GM19372 (cell line): ENCODE data around the gene PLCG1.
A peak's percentile ranks its signal among the peaks of the same experiment; 100 is the strongest.
"Not testable (repeated sequence)": the region's sequence is repeated elsewhere in the genome, so short reads cannot be mapped to it uniquely, and the experiment has no call there.

Experiments used
- ATAC-seq: cut with Tn5 transposase; IDR thresholded peaks from one replicate; pipeline ENCODE4 v1.9.1; 2021; ENCODE audit warnings: mild to moderate bottlenecking, low read depth, moderate library complexity; ENCODE audit not compliant: unreplicated experiment

The PLCG1 gene

DNA sequence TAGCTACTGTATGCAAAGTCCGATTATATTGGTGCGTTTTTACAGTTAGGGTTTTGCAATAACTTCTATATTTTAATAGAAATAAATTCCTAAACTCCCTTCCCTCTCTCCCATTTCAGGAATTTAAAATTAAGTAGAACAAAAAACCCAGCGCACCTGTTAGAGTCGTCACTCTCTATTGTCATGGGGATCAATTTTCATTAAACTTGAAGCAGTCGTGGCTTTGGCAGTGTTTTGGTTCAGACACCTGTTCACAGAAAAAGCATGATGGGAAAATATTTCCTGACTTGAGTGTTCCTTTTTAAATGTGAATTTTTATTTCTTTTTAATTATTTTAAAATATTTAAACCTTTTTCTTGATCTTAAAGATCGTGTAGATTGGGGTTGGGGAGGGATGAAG lies 13.7 kb upstream of the PLCG1 start:
- no peak for ATAC-seq

DNA sequence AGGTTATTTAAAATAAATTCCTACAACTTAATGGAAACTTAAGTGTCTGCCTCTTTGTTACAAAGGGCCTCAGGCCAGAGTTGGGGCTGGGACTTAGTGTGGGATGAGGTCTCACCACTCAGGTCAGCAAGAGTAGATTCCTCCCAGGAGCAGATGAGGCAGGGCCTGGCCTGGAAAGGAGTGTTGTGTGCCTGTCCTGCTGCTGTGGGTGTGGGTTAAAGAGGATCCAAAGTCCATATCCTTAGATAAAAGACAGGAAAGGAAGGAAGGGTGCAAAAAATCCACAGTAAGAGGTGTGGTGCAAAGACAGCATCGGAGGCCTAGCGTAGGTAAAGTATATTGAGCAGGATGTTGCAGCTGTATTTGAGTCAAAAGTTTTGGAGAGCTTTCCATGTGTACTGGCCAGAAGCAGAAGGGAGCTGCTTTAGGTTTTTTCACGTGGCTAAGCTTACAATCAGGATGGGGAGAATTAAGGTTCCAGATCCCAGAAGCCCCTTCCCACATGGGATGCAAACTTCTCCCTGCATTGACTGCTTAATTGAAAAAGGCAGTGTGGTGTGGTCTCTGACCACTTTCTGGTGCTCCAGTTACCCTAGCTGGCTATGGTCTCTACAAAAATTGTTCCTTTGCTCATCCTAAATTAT lies 12.8 kb upstream of the PLCG1 start:
- no peak for ATAC-seq

DNA sequence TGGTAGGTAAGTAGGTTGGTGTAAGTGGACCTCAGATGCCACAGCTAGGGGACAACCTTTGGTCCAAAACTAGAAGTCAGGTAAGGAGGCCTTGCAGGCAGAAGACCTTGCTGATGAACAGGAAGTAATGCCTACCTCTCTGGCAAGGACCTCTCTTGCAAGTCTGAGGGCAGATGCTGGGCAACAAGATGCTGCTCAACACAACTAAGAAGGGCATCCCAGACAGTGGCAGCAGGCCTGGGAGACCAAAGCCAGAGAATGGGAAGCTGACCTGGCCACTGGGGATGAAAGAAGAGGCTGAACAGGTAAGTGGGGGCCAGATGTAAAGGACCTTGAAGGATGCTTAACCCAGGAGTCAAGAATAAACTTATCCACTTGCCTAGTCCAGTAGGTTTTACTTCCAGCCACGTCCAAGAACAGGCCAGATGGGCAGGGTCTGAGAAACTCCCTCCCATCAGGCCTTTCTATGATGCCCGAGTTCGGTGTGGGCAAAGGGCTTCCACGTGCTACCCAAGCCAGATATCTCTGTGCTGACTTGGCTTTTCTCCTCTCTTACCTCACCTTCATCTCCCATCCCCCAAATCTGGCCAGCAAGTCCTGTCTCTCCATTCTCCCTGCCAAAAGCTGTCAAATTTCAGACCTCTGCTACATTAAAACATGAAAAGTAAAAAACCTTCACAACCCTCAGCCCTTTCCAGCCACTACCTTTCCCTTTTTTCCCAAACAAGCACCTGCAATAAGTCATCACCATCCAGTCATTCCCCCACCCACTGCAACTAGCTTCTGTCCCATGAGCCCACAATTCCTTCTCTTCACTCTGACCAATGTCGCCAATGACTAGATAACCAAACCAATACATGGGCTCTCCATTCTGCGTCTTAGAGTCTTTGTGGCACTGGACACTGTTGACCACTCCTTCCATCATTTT lies 11.5 kb upstream of the PLCG1 start:
- ATAC-seq: no peak

DNA sequence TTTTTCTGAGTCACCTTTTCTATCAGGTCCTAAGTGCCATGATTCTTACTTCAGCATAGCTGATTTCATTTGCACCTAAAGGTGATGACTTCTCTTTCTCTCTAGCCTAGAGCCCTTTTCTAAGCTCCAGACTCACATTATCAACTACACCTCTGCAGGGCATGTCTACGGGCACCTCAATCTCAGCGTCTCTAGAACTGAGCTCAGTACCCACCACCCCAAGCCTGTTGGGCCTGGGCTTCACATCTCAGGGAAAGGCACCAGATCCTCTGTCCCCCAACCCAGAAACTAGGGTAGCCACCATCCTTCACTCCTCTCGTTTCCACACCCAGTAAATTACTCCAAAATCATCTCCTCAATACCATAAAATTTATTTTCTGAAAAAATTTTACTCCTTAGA lies 10.6 kb upstream of the PLCG1 start:
- no peak for ATAC-seq

DNA sequence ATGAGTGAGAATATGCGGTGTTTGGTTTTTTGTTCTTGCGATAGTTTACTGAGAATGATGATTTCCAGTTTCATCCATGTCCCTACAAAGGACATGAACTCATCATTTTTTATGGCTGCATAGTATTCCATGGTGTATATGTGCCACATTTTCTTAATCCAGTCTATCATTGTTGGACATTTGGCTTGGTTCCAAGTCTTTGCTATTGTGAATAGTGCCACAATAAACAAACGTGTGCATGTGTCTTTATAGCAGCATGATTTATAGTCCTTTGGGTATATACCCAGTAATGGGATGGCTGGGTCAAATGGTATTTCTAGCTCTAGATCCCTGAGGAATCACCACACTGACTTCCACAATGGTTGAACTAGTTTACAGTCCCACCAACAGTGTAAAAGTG lies 9.0 kb upstream of the PLCG1 start:
- ATAC-seq: not testable (repeated sequence)

DNA sequence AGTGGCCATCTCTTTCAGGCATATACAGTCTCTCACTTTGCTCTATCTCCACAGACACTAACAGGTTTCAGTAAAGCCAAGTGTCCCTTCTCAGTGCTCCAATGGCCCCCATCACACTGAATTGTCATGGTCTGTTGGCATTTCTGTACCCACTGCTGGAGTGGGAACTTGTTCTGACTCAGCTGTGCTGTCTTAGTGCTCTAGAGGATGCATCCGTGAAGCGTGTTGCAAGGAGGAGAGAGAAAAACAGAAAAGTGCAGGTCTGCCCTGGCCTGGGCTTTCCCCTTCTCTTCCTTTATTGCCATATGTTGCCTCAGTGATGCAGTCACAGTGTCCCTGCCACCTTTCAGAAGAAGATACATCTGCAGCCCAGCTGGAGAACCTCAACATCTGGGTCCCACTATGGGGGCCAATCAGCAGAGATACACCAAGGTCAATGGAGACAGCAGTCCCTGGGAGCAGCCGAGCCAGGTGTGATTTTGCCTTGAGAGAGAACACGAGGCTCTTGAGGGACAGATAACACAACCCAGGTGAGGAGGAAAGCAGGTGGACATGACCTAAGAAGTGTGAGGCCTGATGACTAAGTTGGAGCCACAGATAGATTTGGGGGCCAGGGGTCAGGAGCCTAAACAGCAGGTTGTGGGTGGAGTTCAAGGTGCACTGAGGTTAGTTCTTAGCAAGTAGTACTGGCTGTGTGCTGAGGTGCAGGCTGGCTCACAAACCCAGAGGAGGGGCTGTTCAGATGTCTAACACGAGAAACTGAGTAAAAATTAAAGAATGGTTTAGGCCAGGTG lies 5.6 kb upstream of the PLCG1 start:
- ATAC-seq: no peak

DNA sequence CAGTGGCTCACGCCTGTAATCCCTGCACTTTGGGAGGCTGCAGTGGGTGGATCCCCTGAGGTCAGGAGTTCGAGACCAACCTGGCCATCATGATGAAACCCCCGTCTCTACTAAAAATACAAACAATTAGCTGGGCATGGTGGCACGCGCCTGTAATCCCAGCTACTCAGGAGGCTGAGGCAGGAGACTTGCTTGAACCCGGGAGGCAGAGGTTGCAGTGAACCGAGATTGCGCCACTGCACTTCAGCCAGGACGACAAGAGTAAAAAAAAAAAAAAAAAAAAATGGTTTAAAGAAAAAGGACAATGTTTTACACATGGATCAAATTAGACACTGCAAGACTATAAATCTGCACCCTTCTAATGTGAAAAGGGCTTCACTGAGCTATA lies 5.0 kb upstream of the PLCG1 start:
- ATAC-seq: not testable (repeated sequence)

DNA sequence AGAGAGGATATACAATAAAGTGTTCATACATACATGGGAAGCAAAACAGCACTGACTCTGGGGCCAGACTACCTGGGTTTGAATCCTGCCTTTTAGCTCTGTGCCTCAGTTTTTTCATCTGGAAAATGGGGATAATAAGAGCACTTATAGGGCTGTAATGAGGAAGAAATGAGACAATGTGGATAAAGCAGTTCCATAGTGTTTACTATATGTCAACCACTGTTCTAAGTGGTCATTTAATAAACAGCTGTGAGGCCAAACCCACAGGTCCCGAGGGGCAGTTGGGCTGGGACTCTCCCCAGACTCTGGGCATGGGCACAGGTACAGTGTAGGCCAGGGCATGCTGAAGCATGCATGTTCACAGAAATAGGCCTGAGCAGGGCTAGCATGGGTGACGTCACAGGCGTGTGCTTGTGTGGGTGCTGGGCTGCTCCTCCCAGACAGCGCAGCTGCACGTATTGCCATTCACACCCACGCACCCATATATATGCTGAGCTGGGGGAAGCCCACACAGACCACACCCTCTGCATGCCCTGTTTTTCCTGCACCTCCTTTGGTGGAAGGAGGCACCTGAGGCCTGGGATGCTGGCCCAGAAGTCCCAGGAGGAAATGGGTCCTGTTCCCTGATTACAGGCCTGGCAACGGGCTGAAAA lies 3.5 kb upstream of the PLCG1 start:
- ATAC-seq: peak; percentile 33

DNA sequence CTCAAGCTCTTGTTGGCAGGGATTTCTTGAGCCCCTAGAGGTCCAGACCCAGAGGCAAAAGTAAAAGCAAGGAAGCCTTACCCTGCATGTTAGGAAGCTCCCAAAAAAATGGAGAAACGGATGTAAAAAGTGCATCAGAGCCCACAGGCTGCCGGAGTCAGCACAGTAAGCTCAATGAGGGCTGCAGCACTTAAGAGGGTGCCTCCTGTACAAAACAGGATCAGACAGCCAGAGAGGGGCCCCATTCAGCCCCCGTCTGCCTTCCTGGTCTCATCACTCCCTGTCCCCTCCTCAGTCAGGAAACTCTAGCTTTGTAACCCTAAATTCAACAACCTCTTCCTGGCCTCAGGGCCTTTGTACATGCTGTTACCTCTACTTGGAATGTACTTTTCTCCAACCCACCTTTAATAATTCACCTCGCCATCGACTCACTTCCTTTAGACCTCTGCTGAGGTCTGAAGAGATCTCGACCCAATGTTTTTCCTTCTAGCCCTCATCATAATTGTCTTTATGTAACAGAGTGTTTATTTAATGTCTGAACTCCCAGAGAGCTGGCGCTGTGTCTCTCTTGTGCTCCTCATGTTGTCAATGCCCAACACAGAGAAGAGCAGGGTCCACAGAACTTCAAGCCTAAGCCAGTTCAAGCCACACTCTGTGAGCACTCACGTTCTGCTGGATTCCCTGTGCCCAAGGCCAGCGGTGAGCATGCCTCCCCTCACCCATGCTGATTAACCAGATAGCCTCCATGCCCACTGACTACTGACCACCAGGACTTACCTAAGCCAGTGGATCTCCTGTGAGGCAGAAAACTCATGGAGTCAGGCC lies 2.8 kb upstream of the PLCG1 start:
- no peak for ATAC-seq

DNA sequence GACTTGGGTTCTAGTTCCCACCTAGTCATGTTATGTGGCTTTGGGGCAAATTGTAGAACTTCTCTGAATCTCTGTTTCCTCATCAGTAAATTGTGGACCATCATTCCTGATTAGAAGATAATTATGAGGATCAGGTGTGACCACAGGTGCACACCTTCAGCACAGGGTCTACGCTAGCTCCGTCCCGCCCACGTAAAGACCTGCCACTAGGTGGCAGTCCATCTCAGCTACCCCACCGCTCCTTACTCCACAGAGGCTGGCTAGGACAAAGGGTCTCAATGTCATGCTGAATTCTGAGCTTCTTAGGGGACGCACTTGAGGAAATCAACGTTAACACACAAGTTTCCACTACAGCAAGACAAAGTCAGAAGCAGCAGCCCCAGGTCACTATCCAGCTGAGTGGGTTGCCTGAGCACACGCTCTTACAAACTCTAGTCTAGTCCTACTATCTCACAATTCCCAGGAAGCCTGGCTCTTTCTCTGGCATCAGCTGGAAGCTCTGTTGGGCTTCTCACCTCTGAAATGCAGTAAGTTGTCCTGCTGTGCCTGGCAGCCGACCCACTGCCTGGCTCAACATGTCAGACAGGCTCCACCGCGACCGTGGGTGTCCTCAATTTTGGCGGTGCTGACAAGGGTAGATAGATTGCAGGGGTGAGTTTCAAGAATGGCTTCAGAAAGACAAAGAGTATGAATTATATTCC lies 2.0 kb upstream of the PLCG1 start:
- no peak for ATAC-seq

DNA sequence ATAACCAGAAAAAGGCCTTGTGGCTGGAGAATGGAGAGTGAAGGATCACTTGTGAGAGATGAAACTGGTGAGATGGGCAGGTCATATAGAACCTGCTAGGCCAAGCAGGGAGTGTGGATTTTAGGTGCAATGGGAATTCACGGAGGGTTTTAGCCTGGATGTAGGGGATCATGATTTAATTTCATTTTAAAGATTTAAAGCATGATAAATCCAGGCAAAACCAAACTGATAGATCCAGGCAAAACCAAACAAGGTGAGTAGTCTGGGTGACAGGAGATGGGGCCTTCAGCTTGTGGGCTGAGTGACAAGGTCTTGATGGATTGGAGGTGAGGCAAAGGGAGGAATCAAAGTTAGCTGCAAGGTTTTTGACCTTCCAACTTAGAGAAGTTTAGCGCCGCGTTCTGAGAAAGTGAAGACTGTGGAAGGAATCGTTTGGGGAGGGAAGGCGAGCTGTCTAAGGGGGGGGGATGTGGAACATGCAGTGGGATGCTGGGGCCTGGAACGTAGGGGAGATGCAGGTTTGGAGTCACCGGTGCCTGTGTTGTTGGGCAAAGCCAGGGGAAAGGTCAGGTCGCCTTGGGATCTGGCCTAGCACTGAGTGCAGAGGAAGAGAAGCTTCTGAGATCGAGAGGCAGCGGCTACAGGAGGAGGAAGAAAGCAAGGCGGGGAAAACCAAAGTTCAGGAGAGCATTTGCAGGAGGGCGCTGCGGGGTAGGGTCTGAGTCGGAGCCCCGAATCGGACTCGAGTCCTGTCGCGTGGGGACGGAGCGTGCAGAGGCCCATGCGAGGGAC lies 1.3 kb upstream of the PLCG1 start:
- ATAC-seq: no peak

DNA sequence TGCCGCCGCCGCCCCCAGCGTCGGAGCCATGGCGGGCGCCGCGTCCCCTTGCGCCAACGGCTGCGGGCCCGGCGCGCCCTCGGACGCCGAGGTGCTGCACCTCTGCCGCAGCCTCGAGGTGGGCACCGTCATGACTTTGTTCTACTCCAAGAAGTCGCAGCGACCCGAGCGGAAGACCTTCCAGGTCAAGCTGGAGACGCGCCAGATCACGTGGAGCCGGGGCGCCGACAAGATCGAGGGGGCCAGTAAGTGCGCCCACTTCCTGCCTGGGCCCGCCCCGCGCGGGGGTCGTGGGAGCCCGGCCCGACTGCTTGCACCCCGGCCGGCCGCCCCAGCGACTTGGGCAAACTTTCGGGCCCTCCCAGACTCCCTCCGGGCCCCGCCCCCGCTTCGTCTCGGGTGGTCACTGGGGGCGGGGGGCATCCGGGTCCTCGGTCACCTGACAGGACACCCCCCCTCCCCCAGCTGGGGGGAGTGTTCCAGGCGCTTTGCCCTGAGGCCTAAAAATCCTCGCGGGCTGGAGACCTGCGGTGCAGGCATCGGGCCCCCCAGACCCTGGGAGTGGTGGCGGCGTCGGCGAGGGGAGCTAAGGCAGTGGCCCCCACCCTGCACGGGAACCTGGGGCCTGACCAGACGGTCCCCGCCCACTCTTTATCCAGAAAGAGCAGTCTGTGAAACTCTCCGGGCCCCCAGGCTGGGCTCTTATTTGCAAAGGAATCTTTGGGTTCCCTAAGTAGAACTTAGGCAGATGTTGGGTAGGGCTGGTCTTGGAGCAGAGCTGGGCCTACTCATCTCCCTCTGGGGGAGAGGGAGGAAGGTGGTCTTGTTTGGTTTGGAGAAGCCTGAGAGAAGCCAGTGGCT lies 501 bp downstream of the PLCG1 start:
- peak; percentile 14 for ATAC-seq

DNA sequence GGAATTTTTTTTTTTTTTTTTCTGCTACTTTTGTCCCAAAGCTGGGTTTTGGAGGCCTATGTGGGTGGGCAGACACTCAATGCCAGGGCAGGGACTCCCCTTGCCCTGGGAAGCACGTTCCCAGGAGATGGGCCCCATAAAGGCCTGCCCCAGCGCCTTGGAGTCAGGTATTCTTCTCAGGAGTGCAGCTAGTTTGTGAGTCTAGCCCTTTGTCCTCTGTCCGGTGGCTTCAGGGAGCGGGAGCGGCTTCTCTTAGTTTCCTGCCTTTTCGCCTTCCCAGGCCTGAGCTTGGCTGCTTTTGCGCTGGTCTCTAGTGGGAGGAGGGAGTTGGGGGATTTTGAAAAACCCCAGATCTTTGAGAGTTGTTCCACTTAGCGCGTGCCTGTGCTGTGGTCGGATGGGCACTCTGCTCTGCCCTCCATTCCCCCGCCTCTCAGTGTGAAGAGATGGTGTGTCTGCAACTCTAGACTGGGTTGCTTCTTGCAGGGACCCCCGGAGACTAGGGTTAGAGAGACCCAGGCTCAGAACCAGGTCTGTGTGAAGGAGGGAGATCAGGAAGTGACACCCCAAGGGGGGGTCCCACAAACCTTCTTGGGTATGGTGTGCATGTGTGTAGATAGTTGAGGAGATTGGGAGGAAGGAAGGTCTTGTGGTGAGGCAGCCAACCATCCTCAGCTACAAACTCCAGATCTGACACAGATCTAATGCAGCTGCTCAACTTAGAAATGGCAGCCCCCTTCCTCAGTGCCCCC lies 1.3 kb downstream of the PLCG1 start:
- no peak for ATAC-seq

DNA sequence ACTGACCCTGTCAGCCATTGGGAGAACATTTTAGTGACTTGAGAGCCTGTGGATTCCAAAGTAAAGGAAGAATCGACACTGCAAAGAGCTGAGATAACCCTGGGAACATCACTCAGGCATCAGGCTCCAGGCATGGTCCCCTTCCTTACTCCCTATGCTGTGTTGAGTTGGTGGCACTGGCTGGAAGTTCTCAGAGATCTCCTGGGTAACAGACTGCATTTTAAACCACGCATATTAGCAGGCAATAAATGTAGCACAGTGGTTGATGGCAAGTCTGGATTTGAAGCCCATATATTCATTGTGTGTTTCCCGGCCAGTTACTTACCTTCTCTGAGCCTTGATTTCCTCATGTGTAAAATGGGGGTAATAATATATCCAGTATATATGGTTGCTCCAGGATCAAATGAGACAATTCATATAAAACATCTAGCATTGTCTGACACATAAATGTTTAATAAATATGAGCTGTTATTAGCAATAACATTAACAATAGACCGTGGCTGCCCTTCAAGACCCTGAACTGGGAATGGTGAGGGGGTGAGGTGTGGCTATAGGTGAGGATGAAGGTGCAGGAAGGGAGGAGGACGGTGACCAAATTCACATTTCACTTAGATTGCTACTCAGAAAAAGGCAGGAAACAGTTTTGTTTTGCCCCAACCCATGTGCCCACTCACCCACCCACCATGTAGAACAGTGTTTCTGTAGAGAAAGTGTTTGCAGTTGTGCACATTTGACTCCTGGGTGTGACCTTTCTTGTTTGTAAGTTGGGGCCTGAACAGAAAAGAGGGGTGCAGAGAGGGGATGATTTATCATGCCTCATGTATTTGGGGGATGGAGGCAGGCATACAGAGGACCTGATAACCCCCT lies 2.1 kb downstream of the PLCG1 start:
- no peak for ATAC-seq

DNA sequence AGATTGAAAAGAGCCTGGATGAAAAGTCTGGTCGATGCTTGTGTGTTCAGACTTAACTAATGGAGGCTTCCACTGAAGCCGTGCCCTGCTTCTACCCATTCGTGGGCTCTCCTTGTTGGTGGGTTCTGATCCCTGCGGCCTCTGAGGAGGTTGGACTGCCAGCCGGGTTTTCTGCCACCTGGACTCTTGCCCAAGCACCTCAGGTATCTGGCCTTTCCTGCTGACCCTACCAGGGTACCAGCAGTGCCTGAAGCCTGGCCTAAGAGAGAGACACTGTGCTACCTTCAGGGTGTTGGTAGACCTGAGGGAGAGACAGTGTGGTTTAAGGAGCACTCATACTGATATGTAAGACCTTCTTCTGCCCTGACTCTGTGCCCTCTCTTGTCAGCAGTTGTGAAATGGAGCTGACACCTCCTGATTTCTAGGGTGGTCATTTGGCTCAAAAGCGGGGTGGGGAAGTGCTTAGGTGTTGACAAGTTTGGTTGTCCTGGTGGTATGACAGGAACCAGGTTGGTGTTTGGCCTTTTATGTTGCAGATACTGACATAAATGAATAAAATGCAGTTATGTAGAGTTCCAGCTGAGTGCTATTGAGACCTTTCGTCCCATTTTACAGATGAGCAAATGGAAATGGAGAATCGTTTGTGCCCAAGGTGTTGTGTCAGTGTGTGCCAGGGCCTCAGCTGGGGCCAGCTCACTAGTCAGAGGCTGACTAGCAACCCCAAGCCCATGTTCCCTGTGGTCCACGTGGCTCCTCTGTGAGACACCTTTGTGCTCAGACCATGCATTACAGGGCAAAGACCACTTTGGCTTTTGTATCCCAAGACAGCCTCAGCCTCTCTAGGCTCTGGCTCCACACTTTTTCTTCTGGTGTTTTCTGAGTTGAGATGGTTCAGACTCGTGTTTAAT lies 3.1 kb downstream of the PLCG1 start:
- ATAC-seq: no peak
